Endothelial cell of umbilical vein (primary cell): ENCODE measurements around the gene KRT3. TPM values are rescaled to one million over a fixed set of nuclear protein-coding genes. Genes with fewer than 3 reads are reported as not detected.

ENCODE experiments used
- BruUV-seq: library from RNA; stranded (reverse); fragments of 400-500 nt; replicated peaks from 2 replicates; lab custom pipeline; 2021; lab: Mats Ljungman, UMichigan
- CTCF ChIA-PET: fragments of 300-600, 350-600 bp; sonication (Branson Sonifier 250); formaldehyde crosslinking; loops from one replicate; lab custom pipeline; 2021; ENCODE audit warnings: antibody characterized with exemption, inconsistent platforms; lab: Charles Lee
- POLR2A ChIA-PET: fragments of 300-600, 350-600 bp; sonication (Branson Sonifier 250); formaldehyde crosslinking; loops from one replicate; lab custom pipeline; 2021; ENCODE audit warnings: antibody characterized with exemption, inconsistent platforms; lab: Charles Lee
- DNase-seq: peaks from one replicate; pipeline ENCODE4 v3.0.0-alpha.2; 2011; ENCODE audit warnings: low read depth, low spot score
- FAIRE-seq: peaks from 2 replicates; lab custom pipeline; 2011; peaks lifted over from hg19 to GRCh38; lab: Jason Lieb, UNC
- H2AFZ ChIP-seq: 2 replicates; pipeline ENCODE4 v1.6.0; 2012; ENCODE audit warnings: low read depth, low read length, control low read depth, inconsistent platforms
- H3K27ac ChIP-seq: 2 replicates; pipeline ENCODE4 v1.5.1; 2011; ENCODE audit warnings: low read depth, mild to moderate bottlenecking, control low read depth, low read length, moderate library complexity; ENCODE audit not compliant: insufficient read depth
- H3K27me3 ChIP-seq, 2 experiments: 2 replicates each; pipeline versions ENCODE4 v1.6.0 to v1.6.1; 2011; ENCODE audit warnings: low read length in 2 of 2, mixed read lengths in 1 of 2; ENCODE audit not compliant: control insufficient read depth in 2 of 2, insufficient read depth in 2 of 2
- H3K36me3 ChIP-seq, 2 experiments: 2 replicates in 1 of 2; 3 replicates in 1 of 2; pipeline ENCODE4 v1.5.1; 2011; ENCODE audit warnings: low read length in 2 of 2, mild to moderate bottlenecking in 1 of 2, moderate library complexity in 1 of 2; ENCODE audit not compliant: control insufficient read depth in 2 of 2, insufficient read depth in 2 of 2; ENCODE audit errors: extremely low read depth in 1 of 2
- H3K4me1 ChIP-seq: 3 replicates; pipeline ENCODE4 v1.5.1; 2011; ENCODE audit warnings: mild to moderate bottlenecking, low read length; ENCODE audit not compliant: control insufficient read depth, insufficient read depth; ENCODE audit errors: extremely low read depth
- H3K4me2 ChIP-seq: 2 replicates; pipeline ENCODE4 v1.6.1; 2011; ENCODE audit warnings: low read length, control low read depth, mixed read lengths; ENCODE audit not compliant: insufficient read depth
- H3K4me3 ChIP-seq, 3 experiments: fragments of 200-600 bp in 1 of 3; sonication (generic), shearing (Covaris generic) in 1 of 3; replicated peaks in 1 of 3; 2 replicates each; pipeline ENCODE4 v1.5.1; 2011 to 2016; ENCODE audit warnings: control low read depth in 3 of 3, low read length in 3 of 3, mild to moderate bottlenecking in 2 of 3, inconsistent platforms in 1 of 3, low read depth in 1 of 3, moderate library complexity in 1 of 3; ENCODE audit not compliant: insufficient read depth in 1 of 3
- H3K79me2 ChIP-seq: 2 replicates; pipeline ENCODE4 v1.6.0; 2012; ENCODE audit warnings: low read length, inconsistent platforms; ENCODE audit not compliant: control insufficient read depth, insufficient read depth
- H3K9ac ChIP-seq: replicated peaks from 2 replicates; pipeline ENCODE3; 2011; ENCODE audit warnings: low read length, control low read depth; ENCODE audit not compliant: insufficient read depth; ENCODE audit errors: extremely low read depth
- H3K9me1 ChIP-seq: replicated peaks from 3 replicates; pipeline ENCODE4 v1.6.0; 2011; ENCODE audit warnings: mild to moderate bottlenecking, low read length; ENCODE audit not compliant: control insufficient read depth, insufficient read depth; ENCODE audit errors: extremely low read depth
- H3K9me3 ChIP-seq: replicated peaks from 2 replicates; pipeline ENCODE4 v1.5.1; 2012; ENCODE audit warnings: low read length, inconsistent platforms; ENCODE audit not compliant: control insufficient read depth, insufficient read depth
- H4K20me1 ChIP-seq: replicated peaks from 2 replicates; pipeline ENCODE3; 2011; ENCODE audit warnings: mild to moderate bottlenecking, low read length; ENCODE audit not compliant: control insufficient read depth, insufficient read depth; ENCODE audit errors: extremely low read depth
- EZH2 ChIP-seq: IDR thresholded peaks from 2 replicates; pipeline ENCODE4 v1.6.1; 2012; ENCODE audit warnings: borderline replicate concordance, low read depth, mild to moderate bottlenecking, moderate library complexity, low read length, inconsistent platforms; ENCODE audit not compliant: severe bottlenecking
- FOS ChIP-seq: IDR thresholded peaks from 2 replicates; pipeline ENCODE4 v1.6.1; 2011; ENCODE audit warnings: mild to moderate bottlenecking, low read length, moderate library complexity, borderline replicate concordance; ENCODE audit not compliant: insufficient read depth
- GATA2 ChIP-seq: IDR thresholded peaks from 2 replicates; pipeline ENCODE4 v1.7.0; 2011; ENCODE audit warnings: low read depth, mild to moderate bottlenecking, moderate library complexity, mixed read lengths, low read length; ENCODE audit not compliant: insufficient read length, insufficient read depth
- JUN ChIP-seq: IDR thresholded peaks from 2 replicates; pipeline ENCODE4 v1.6.1; 2011; ENCODE audit warnings: borderline replicate concordance, low read depth; ENCODE audit not compliant: insufficient read length, insufficient read depth
- MYC ChIP-seq: IDR thresholded peaks from one replicate; pipeline ENCODE4 v1.6.1; 2011; ENCODE audit warnings: mild to moderate bottlenecking, low read depth, low read length
- POLR2A ChIP-seq: IDR thresholded peaks from 2 replicates; pipeline ENCODE4 v1.6.1; 2012; ENCODE audit warnings: low read depth, mild to moderate bottlenecking, control low read depth, low read length
- POLR2AphosphoS5 ChIP-seq: IDR thresholded peaks from 2 replicates; pipeline ENCODE4 v1.6.1; 2012; ENCODE audit warnings: low read depth, mild to moderate bottlenecking, control low read depth, low read length, moderate library complexity; ENCODE audit not compliant: insufficient read depth
- dilution Hi-C: fragments of 300-500 bp; cut with MboI; formaldehyde crosslinking; loops from one replicate; pipeline ENCODE4 v1.15.0; 2019; ENCODE audit warnings: low sequenced_read_pairs; ENCODE audit not compliant: extremely low pct_ligation_motif_present
- intact Hi-C: fragments of 100-400 bp; cut with micrococcal nuclease; formaldehyde crosslinking; loops from one replicate; pipeline ENCODE4 v1.10.0; 2022
- polyA plus RNA-seq, 4 experiments: library from polyadenylated mRNA; depleted of rRNA in 3 of 4; stranded (reverse) in 3 of 4; unstranded in 1 of 4; fragments of >200 nt; gene quantifications; 2 replicates each; pipeline versions ENCODE4 v1.2.1 to v1.2.3, GENCODE V29; 2011 to 2012; ENCODE audit warnings: missing spikeins in 1 of 4
- total RNA-seq: library from RNA; stranded (reverse); gene quantifications from 2 replicates; pipeline ENCODE4 v1.2.3, GENCODE V29; 2021
- TF ChIP-seq, protein P1 (sequence below): IDR thresholded peaks from 2 replicates; pipeline ENCODE4 v1.6.1; 2011; ENCODE audit not compliant: insufficient read depth, insufficient read length
- TF ChIP-seq, protein P2 (sequence below), 2 donors: IDR thresholded peaks; 1 replicate in 1 of 2; 2 replicates in 1 of 2; pipeline ENCODE4 v1.5.1; 2011; ENCODE audit warnings: low read length in 2 of 2, mild to moderate bottlenecking in 2 of 2, moderate library complexity in 2 of 2, control low read depth in 1 of 2, inconsistent platforms in 1 of 2, low read depth in 1 of 2; ENCODE audit not compliant: insufficient read depth in 1 of 2; ENCODE audit errors: extremely low read depth in 1 of 2

KRT3 gene
- total and polyA plus RNA-seq, 2 donors (not counting 3 experiments of a cell fraction or from before 2014, with no cell fraction given), result not detected

DNA sequence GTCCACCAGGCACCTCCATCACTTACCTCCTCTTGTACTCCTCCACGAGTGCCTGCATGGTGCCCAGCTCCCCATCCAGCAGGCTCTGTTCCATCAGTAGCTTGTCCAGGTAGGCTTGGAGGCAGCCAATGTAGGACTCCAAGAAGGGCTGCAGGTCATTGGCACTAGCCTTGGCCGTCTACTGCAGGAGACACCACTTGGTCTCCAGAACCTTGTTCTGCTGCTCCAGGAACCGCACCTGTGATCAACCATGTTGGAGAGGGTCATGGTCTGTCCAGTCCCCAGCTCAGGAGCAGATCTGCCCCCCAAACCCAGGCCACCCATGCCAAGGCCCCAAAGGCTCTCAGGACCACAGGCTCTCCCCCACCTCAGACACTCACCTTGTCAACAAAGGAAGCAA lies 42.6 kb downstream of the KRT3 start:
- dilution Hi-C loops (no loop called here), intact Hi-C loops (no loop called here)
- BruUV-seq, result no TSS peak
- no peak for FAIRE-seq
- H3K4me1 ChIP-seq, result no peaks in the 10 kb centered on the region
- H3K36me3 ChIP-seq, result no peaks in the 10 kb centered on the region
- no peaks in the 10 kb centered on the region for H3K79me2 ChIP-seq
- POLR2A ChIA-PET, result no interaction called here
- H3K4me3 ChIP-seq, result no peak overlapping the region
- no peaks in the 10 kb centered on the region for H4K20me1 ChIP-seq
- H3K9me3 ChIP-seq, result no peaks in the 10 kb centered on the region
- H3K27ac ChIP-seq, result no peak overlapping the region
- H3K4me2 ChIP-seq, result no peak overlapping the region
- CTCF ChIA-PET, result no interaction called here
- no peak overlapping the region for H3K9ac ChIP-seq
- DNase-seq, result no peak
- no peaks in the 10 kb centered on the region for H3K27me3 ChIP-seq
- TF ChIP-seq EZH2, result no peak
- TF ChIP-seq JUN, result no peak
- TF ChIP-seq, protein P1, sequence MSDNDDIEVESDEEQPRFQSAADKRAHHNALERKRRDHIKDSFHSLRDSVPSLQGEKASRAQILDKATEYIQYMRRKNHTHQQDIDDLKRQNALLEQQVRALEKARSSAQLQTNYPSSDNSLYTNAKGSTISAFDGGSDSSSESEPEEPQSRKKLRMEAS, result no peak
- no peak for TF ChIP-seq POLR2AphosphoS5
- no peak for TF ChIP-seq POLR2A
- TF ChIP-seq MYC, result no peak
- TF ChIP-seq FOS, result no peak
- TF ChIP-seq, protein P2, sequence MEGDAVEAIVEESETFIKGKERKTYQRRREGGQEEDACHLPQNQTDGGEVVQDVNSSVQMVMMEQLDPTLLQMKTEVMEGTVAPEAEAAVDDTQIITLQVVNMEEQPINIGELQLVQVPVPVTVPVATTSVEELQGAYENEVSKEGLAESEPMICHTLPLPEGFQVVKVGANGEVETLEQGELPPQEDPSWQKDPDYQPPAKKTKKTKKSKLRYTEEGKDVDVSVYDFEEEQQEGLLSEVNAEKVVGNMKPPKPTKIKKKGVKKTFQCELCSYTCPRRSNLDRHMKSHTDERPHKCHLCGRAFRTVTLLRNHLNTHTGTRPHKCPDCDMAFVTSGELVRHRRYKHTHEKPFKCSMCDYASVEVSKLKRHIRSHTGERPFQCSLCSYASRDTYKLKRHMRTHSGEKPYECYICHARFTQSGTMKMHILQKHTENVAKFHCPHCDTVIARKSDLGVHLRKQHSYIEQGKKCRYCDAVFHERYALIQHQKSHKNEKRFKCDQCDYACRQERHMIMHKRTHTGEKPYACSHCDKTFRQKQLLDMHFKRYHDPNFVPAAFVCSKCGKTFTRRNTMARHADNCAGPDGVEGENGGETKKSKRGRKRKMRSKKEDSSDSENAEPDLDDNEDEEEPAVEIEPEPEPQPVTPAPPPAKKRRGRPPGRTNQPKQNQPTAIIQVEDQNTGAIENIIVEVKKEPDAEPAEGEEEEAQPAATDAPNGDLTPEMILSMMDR (IDR thresholded peaks at IDR 0.05; ENCODE audit: extremely low read depth in 1 of 2, insufficient read depth in 1 of 2, low read depth in 1 of 2, low read length in 2 of 2), result no peak
- no peak for TF ChIP-seq GATA2
- no peak overlapping the region for H2AFZ ChIP-seq
- no peaks in the 10 kb centered on the region for H3K9me1 ChIP-seq
